ENCODE data around the gene VTI1A. TPM values are rescaled to one million over a fixed set of nuclear protein-coding genes. Genes with fewer than 3 reads are reported as not detected.

Gene VTI1A
- total and polyA plus RNA-seq, 2 of the 4 experiments (the other 2 are of a cell fraction), result 9.7 to 24.9 TPM

DNA sequence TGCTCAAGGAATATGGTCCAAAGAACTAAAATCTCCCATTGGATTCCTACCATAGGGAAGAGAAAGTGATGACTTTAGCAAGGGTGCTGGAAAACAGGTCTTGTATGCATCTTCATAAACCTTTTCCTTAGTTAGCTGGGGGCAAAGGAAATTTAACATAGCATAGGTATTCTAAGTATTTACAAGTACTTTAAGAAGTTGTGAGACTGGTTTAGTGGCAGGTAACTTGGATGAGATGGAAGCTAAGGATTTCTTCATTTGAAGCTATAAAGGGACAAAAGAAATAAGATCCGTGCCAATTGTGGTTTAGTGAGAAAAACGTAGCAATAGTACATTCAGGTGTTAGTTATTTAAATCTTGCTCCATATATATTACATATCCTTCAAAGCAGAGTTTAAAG lies 319.6 kb downstream of the VTI1A start:
- H3K4ac ChIP-seq (ENCODE audit: low read depth, low read length), result no peak overlapping the region
- no peak overlapping the region for H2AK5ac ChIP-seq (ENCODE audit: low read depth, low read length)
- no peak overlapping the region for H3K27ac ChIP-seq (ENCODE audit: insufficient read depth, low read length)
- no peak overlapping the region for H2AFZ ChIP-seq (replicated peaks; ENCODE audit: low read length, poor library complexity)
- no peaks in the 10 kb centered on the region for H3K36me3 ChIP-seq (ENCODE audit: control insufficient read depth, insufficient read depth, low read length)
- no peak overlapping the region for H4K8ac ChIP-seq (ENCODE audit: low read depth in 2 of 2, low read length in 2 of 2)
- no peak for DNase-seq
- TF ChIP-seq SMC3 (IDR thresholded peaks at IDR 0.05; ENCODE audit: low read depth, low read length), result no peak
- TF ChIP-seq, protein P1, sequence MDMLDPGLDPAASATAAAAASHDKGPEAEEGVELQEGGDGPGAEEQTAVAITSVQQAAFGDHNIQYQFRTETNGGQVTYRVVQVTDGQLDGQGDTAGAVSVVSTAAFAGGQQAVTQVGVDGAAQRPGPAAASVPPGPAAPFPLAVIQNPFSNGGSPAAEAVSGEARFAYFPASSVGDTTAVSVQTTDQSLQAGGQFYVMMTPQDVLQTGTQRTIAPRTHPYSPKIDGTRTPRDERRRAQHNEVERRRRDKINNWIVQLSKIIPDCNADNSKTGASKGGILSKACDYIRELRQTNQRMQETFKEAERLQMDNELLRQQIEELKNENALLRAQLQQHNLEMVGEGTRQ (IDR thresholded peaks at IDR 0.05; ENCODE audit: low read depth, low read length), result no peak
- TF ChIP-seq MAFK (IDR thresholded peaks at IDR 0.05; ENCODE audit: low read depth, low read length), result no peak
- TF ChIP-seq FOS (IDR thresholded peaks at IDR 0.05; ENCODE audit: low read depth, low read length), result no peak
- TF ChIP-seq, protein P2, sequence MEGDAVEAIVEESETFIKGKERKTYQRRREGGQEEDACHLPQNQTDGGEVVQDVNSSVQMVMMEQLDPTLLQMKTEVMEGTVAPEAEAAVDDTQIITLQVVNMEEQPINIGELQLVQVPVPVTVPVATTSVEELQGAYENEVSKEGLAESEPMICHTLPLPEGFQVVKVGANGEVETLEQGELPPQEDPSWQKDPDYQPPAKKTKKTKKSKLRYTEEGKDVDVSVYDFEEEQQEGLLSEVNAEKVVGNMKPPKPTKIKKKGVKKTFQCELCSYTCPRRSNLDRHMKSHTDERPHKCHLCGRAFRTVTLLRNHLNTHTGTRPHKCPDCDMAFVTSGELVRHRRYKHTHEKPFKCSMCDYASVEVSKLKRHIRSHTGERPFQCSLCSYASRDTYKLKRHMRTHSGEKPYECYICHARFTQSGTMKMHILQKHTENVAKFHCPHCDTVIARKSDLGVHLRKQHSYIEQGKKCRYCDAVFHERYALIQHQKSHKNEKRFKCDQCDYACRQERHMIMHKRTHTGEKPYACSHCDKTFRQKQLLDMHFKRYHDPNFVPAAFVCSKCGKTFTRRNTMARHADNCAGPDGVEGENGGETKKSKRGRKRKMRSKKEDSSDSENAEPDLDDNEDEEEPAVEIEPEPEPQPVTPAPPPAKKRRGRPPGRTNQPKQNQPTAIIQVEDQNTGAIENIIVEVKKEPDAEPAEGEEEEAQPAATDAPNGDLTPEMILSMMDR (conservative IDR thresholded peaks at IDR 0.05; ENCODE audit: low read depth, low read length), result no peak
- TF ChIP-seq RFX5 (IDR thresholded peaks at IDR 0.05; ENCODE audit: low read depth, low read length), result no peak
- no peak for TF ChIP-seq RAD21 (IDR thresholded peaks at IDR 0.05; ENCODE audit: low read length)
- no peak for TF ChIP-seq MXI1 (IDR thresholded peaks at IDR 0.05; ENCODE audit: borderline replicate concordance, low read depth, low read length)
- no peak for TF ChIP-seq MAZ (IDR thresholded peaks at IDR 0.05; ENCODE audit: borderline replicate concordance, low read depth, low read length)
- TF ChIP-seq BHLHE40 (IDR thresholded peaks at IDR 0.05; ENCODE audit: low read depth, low read length), result no peak
- TF ChIP-seq CEBPB (IDR thresholded peaks at IDR 0.05; ENCODE audit: low read depth, low read length), result no peak
- TF ChIP-seq POLR2A (IDR thresholded peaks at IDR 0.05; ENCODE audit: low read depth, low read length), result no peak
- H3K9me1 ChIP-seq (ENCODE audit: insufficient read depth, low read length), result peaks cover 3% of the 10 kb centered on the region
- no peak overlapping the region for H4K5ac ChIP-seq (ENCODE audit: low read depth, low read length)
- POLR2A ChIA-PET (ENCODE audit: unreplicated experiment), result no interaction called here
- in situ Hi-C loops (cut with MboI; ENCODE audit: low sequenced_read_pairs) (no loop called here), intact Hi-C loops (cut with micrococcal nuclease) (no loop called here), dilution Hi-C loops (cut with HindIII; ENCODE audit: low sequenced_read_pairs, unreplicated experiment) (no loop called here)
- no peaks in the 10 kb centered on the region for H3K27me3 ChIP-seq (ENCODE audit: control insufficient read depth, insufficient read depth, low read length)
- BruUV-seq (replicated peaks), result no TSS peak
- no peak overlapping the region for H2BK120ac ChIP-seq (ENCODE audit: low read depth, low read length)
- no peak overlapping the region for H2AK9ac ChIP-seq (replicated peaks; ENCODE audit: low read depth, low read length, poor library complexity)
- no peak overlapping the region for H3K9ac ChIP-seq (ENCODE audit: low read depth, low read length)
- H3K4me1 ChIP-seq (ENCODE audit: control insufficient read depth, insufficient read depth, low read length), result peaks cover 5% of the 10 kb centered on the region; the same call in 1 of the 2 replicates
- H2BK15ac ChIP-seq (ENCODE audit: low read depth, low read length), result no peak overlapping the region
- CTCF ChIA-PET, result no interaction called here
- no peak overlapping the region for H3K4me2 ChIP-seq (ENCODE audit: low read depth, low read length)
- no peaks in the 10 kb centered on the region for H3K9me3 ChIP-seq (ENCODE audit: control insufficient read depth, insufficient read depth, low read length)
- no peak overlapping the region for H3K18ac ChIP-seq (ENCODE audit: low read depth, low read length)
- no peak overlapping the region for H4K91ac ChIP-seq (ENCODE audit: insufficient read depth, low read depth, low read length)
- H2BK20ac ChIP-seq (ENCODE audit: low read depth, low read length), result no peak overlapping the region
- ATAC-seq (ENCODE audit: low read depth), result no peak
- no peak overlapping the region for H2BK5ac ChIP-seq (ENCODE audit: low read depth, low read length, poor library complexity, severe bottlenecking)
- WGBS, 2 experiments (ENCODE audit: extremely low coverage in 2 of 2, insufficient read length in 1 of 2), result no CpG with 5 or more reads among the region's 2 CpGs
- peaks cover 6% of the 10 kb centered on the region; the same call in 1 of the 2 replicates for H4K20me1 ChIP-seq (ENCODE audit: insufficient read depth, low read length)
- H3K56ac ChIP-seq (ENCODE audit: extremely low read depth, insufficient read depth, low read length), result no peak overlapping the region
- H3K4me3 ChIP-seq (ENCODE audit: insufficient read depth, low read depth, low read length), result no peak overlapping the region
- H3K14ac ChIP-seq (replicated peaks; ENCODE audit: low read depth, low read length), result no peak overlapping the region
- H3K23ac ChIP-seq (ENCODE audit: low read depth, low read length), result no peak overlapping the region
- 0 out of 4 replicates have a peak, but pooled peaks cover 0 to 2% of the 10 kb centered on the region in 2 experiments for H3K79me1 ChIP-seq (ENCODE audit: low read depth in 1 of 2, low read length in 2 of 2)

All from IMR-90 (cell line).